Stomach (tissue), 9 donors: Measurements from ENCODE around the gene CHN2. TPM values are rescaled to one million over a fixed set of nuclear protein-coding genes. Genes with fewer than 3 reads are reported as not detected.

Experiments used
- DNase-seq, 2 donors: peaks; one replicate each; pipeline versions ENCODE4 v3.0.0 to v3.0.0-alpha.2; 2013 to 2019
- H3K27ac ChIP-seq, 5 donors: fragments of 200-600 bp in 4 of 5; sonication (generic) in 4 of 5; one replicate each; pipeline ENCODE4 v1.5.1; 2013 to 2019; ENCODE audit warnings: mild to moderate bottlenecking in 1 of 5, moderate library complexity in 1 of 5
- H3K27me3 ChIP-seq, 3 donors: fragments of 200-600 bp; sonication (generic); one replicate each; pipeline ENCODE4 v1.5.1; 2017 to 2019; ENCODE audit warnings: mixed run types in 1 of 3
- H3K36me3 ChIP-seq, 4 donors: fragments of 200-600 bp; sonication (generic); 1 replicate in 3 of 4; 2 replicates in 1 of 4; pipeline ENCODE4 v1.5.1; 2016 to 2019
- H3K4me1 ChIP-seq, 4 donors: fragments of 200-600 bp; sonication (generic); one replicate each; pipeline ENCODE4 v1.5.1; 2016 to 2019
- H3K4me3 ChIP-seq, 4 donors: fragments of 200-600 bp; sonication (generic) in 3 of 4; one replicate each; pipeline ENCODE4 v1.5.1; 2016 to 2019; ENCODE audit warnings: mild to moderate bottlenecking in 1 of 4
- H3K9me3 ChIP-seq, 4 donors: fragments of 200-600 bp; sonication (generic); one replicate each; pipeline ENCODE4 v1.5.1; 2016 to 2019
- CTCF ChIP-seq, 7 experiments: fragments of 450-650 bp in 4 of 7; fragments of 200-600 bp in 3 of 7; sonication (generic) in 3 of 7; IDR thresholded peaks; one replicate each; pipeline ENCODE4 v1.5.1; 2016 to 2019; ENCODE audit warnings: antibody characterized with exemption in 7 of 7, control low read depth in 2 of 7, mild to moderate bottlenecking in 1 of 7
- EP300 ChIP-seq: sonication (generic); formaldehyde crosslinking; IDR thresholded peaks from one replicate; pipeline ENCODE4 v1.6.1; 2017; ENCODE audit warnings: antibody characterized with exemption
- POLR2A ChIP-seq, 4 donors: fragments of 450-650 bp; IDR thresholded peaks; one replicate each; pipeline ENCODE4 v1.6.1; 2016; ENCODE audit warnings: antibody characterized with exemption in 4 of 4, control low read depth in 2 of 4, mild to moderate bottlenecking in 1 of 4, moderate library complexity in 1 of 4
- POLR2AphosphoS5 ChIP-seq, 3 donors: sonication (generic); formaldehyde crosslinking; IDR thresholded peaks; one replicate each; pipeline ENCODE4 v1.6.1; 2016; ENCODE audit warnings: antibody characterized with exemption in 3 of 3
- WGBS, 5 donors: extraction: QIAGEN DNeasy Blood & Tissue Kit in 3 of 5; methylation state at CpG; one replicate each; pipeline versions ENCODE4 v1.1.5 to v1.1.7; 2013 to 2018; 5-methylcytosine and 5-hydroxymethylcytosine counted together
- intact Hi-C: fragments of 100-400 bp; cut with DNase I; formaldehyde crosslinking; loops from one replicate; pipeline ENCODE4 v1.15.1; 2023; ENCODE audit warnings: low total_unique reads
- polyA plus RNA-seq, 3 donors: library from polyadenylated mRNA; stranded (reverse); fragments of 200-250 nt; gene quantifications; one replicate each; pipeline ENCODE4 v1.2.3, GENCODE V29; 2013
- total RNA-seq, 5 donors: library from RNA; depleted of rRNA; stranded (reverse); fragments of >200 nt; gene quantifications; one replicate each; pipeline versions ENCODE4 v1.1.0 to v1.2.3, GENCODE V29; 2014 to 2016
- donor health status: healthy with polysubstance abuse.
- donor health status: Bipolar disorder and iron deficiency.
- donor health status: healthy.

Gene CHN2
- total and polyA plus RNA-seq, 8 donors = 2.4 to 47.8 (median 13.8) TPM

GRCh38 chr7:29410996-29411395, 216.4 kb downstream of the CHN2 start:
- Histone ChIP-seq H3K9me3 (no peaks in the 10 kb centered on the region), H3K27ac (no peak overlapping the region), H3K4me1 (no peaks in the 10 kb centered on the region), H3K27me3 (no peaks in the 10 kb centered on the region), H3K4me3 (no peak overlapping the region), H3K36me3 (no peaks in the 10 kb centered on the region)
- intact Hi-C loops = no loop called here
- DNase-seq = no peak
- TF ChIP-seq EP300 (no peak), POLR2A (IDR thresholded peaks at IDR 0.05) (no peak), CTCF (IDR thresholded peaks at IDR 0.05) (no peak), POLR2AphosphoS5 (IDR thresholded peaks at IDR 0.05) (no peak)
- 78 to 92% (median 83%) methylated on average over 3 of the region's 3 CpGs for WGBS, 5 donors

- intact Hi-C loops = no loop called here
- peak in 1 of 2 donors; percentile 43 for DNase-seq
- Histone ChIP-seq H3K4me1 (no peaks in the 10 kb centered on the region), H3K9me3 (no peaks in the 10 kb centered on the region), H3K27me3 (no peaks in the 10 kb centered on the region), H3K27ac (peak overlapping the region in 1 of 5 donors; percentile 49), H3K4me3 (no peak overlapping the region), H3K36me3 (no peaks in the 10 kb centered on the region)
- 37 to 67% (median 52%) methylated on average over 3 of the region's 3 CpGs for WGBS, 5 donors
- TF ChIP-seq EP300 = no peak
- no peak for TF ChIP-seq POLR2AphosphoS5 (IDR thresholded peaks at IDR 0.05)
- no peak for TF ChIP-seq POLR2A (IDR thresholded peaks at IDR 0.05)
- no peak for TF ChIP-seq CTCF (IDR thresholded peaks at IDR 0.05)
Measured at GRCh38 chr7:29412912-29413311, 218.3 kb downstream of the CHN2 start.

GRCh38 chr7:29413626-29414136, 219.1 kb downstream of the CHN2 start:
- DNase-seq = peak in 1 of 2 donors; percentile 72
- TF ChIP-seq EP300 (no peak), POLR2A (IDR thresholded peaks at IDR 0.05) (no peak), CTCF (IDR thresholded peaks at IDR 0.05) (no peak)

GRCh38 chr7:29414216-29414615, 219.6 kb downstream of the CHN2 start:
- 88 to 94% (median 92%) methylated on average over 10 of the region's 10 CpGs for WGBS, 5 donors
- H3K27ac ChIP-seq = no peak overlapping the region
- TF ChIP-seq POLR2A (IDR thresholded peaks at IDR 0.05) = no peak
- TF ChIP-seq POLR2AphosphoS5 (IDR thresholded peaks at IDR 0.05) = no peak
- TF ChIP-seq CTCF (IDR thresholded peaks at IDR 0.05) = no peak
- TF ChIP-seq EP300 = no peak
- no peak overlapping the region for H3K4me3 ChIP-seq
- intact Hi-C loops = no loop called here
- no peaks in the 10 kb centered on the region for H3K9me3 ChIP-seq
- no peaks in the 10 kb centered on the region for H3K36me3 ChIP-seq
- no peaks in the 10 kb centered on the region for H3K27me3 ChIP-seq
- no peaks in the 10 kb centered on the region for H3K4me1 ChIP-seq
- no peak for DNase-seq

More at GRCh38 chr7:29413626-29414136, 219.1 kb downstream of the CHN2 start:
- Histone ChIP-seq H3K27ac (peak overlapping the region in 1 of 5 donors; percentile 49), H3K4me3 (no peak overlapping the region), H3K27me3 (no peaks in the 10 kb centered on the region), H3K9me3 (no peaks in the 10 kb centered on the region), H3K36me3 (no peaks in the 10 kb centered on the region), H3K4me1 (no peaks in the 10 kb centered on the region)
- WGBS, 5 donors = 44 to 70% (median 50%) methylated on average over 12 of the region's 12 CpGs
- intact Hi-C loops = no loop called here
